GM12872 (cell line): ENCODE data around the gene HS6ST3.

Experiments
- TF ChIP-seq, protein P1 (sequence below): IDR thresholded peaks from 3 replicates; pipeline ENCODE4 v1.5.1; 2011; ENCODE audit warnings: low read depth, mild to moderate bottlenecking, low read length, moderate library complexity; ENCODE audit not compliant: insufficient read depth

The HS6ST3 gene

DNA sequence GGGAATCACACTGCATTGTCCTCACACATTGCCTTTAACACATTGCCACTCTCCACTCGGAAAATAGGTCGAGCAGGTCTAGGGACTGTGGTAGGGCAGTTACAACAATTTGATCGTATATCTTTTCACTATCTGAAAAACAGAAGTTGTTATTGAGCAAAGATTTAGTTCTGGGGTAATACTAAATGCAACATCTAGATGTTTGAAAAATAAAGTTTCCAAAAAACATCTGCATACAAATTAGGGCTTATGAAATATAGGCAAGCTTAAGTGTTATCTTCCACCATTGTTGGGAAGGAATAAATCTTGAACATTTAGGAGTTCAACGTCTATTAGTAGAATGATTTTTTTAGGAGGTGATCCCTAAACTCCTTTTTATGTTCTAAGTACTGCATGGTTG lies 768 bp upstream of the HS6ST3 start:
- TF ChIP-seq, protein P1, sequence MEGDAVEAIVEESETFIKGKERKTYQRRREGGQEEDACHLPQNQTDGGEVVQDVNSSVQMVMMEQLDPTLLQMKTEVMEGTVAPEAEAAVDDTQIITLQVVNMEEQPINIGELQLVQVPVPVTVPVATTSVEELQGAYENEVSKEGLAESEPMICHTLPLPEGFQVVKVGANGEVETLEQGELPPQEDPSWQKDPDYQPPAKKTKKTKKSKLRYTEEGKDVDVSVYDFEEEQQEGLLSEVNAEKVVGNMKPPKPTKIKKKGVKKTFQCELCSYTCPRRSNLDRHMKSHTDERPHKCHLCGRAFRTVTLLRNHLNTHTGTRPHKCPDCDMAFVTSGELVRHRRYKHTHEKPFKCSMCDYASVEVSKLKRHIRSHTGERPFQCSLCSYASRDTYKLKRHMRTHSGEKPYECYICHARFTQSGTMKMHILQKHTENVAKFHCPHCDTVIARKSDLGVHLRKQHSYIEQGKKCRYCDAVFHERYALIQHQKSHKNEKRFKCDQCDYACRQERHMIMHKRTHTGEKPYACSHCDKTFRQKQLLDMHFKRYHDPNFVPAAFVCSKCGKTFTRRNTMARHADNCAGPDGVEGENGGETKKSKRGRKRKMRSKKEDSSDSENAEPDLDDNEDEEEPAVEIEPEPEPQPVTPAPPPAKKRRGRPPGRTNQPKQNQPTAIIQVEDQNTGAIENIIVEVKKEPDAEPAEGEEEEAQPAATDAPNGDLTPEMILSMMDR: no peak

DNA sequence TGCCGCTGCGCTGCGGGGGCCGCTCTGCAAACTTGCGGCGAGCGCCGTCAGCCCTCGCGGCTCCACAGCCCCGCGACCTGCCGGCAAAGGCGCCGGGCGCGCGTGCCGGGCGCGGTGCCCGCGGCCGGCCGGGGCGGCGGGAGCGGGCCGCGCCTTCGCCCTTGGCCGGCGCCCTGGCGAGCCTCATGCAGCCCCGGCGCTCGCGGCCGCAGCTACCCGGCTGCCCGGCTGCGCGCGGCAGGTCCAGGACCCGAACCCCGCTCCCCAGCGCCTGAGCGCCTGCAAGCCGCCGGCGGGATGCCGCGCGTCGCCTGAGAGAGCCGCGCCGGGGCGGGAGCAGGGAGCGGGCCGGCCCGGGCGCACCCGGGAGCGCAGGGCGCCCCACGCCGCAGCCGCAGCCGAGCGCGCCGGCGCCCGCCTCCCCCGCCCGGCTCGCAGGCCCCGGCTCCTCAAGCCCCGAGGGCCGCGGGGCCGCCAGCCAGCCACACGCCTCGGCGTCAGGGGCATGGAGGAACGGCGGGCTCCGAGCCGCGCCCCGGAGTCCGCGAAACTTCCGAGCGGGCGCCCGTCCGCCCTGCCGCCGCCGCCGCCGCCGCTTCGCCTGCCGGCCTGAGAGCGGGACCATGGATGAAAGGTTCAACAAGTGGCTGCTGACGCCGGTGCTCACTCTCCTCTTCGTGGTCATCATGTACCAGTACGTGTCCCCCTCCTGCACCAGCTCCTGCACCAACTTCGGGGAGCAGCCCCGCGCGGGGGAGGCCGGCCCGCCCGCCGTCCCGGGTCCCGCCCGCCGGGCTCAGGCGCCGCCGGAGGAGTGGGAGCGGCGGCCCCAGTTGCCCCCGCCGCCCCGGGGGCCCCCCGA lies 564 bp downstream of the HS6ST3 start:
- TF ChIP-seq, protein P1: no peak

DNA sequence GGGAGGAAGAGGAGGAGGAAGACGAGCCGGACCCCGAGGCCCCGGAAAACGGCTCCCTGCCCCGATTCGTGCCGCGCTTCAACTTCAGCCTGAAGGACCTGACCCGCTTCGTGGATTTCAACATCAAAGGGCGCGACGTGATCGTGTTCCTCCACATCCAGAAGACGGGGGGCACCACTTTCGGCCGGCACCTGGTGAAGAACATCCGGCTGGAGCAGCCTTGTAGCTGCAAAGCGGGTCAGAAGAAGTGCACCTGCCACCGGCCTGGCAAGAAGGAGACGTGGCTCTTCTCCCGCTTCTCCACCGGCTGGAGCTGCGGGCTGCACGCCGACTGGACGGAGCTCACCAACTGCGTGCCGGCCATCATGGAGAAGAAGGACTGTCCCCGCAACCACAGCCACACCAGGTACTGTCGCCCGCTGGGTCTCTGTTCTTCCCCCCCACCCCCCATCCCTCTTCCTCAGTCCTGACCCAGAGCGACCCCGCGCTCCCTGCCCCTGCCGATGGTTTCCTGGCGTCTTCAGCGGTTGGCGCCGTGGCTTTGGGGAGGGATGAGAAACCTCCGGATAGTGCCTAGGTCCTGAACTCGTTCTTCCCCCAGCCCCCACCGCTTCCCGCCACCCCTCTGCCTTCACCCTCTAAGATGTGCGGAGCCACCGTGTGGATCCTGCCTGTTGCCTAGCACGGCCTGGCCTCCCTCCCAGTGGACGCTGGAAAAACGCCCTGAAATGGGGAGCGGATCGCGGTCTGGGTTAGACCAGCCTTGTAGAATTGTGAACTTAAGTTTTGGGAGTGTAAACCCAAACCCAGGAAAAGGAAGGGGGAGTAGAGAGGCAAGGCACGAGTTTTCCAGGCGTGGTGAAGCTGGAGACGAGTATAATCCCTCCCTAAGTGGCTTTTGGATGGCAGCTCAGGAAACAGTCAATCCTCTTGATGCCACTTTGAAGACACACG lies 1.5 kb downstream of the HS6ST3 start:
- TF ChIP-seq, protein P1: no peak

DNA sequence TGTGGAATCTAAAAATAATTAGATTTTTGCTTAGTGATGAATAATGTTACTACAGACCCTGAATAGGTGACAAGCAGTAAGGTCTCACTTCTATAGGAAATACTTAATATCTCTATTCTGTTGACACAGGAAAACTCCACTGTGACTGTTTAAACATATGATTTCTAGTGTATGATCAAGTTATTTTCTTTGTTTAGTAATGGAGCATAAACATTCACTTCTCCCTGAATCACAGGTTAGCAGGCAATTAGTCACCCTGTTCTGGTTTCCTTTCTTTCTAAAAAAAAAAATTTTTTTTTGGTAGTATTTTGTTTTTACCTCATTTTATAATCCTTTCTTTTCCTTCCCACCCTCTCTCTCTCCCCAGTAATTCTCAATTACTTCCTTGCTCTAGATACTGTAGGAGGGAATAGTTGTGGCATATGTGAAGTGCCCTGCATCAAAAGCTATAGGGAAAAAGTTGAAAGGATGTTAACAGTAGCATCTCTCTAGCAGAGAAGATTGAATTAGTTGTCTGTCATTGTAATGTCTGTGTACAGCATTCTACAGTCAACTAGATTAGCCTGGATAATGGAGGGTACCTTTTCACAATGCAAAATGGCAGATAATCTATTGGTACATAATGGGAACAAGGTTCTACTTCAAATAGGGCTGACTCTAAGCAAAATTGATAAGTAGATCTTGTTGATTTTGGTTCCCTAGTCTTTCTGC lies 3.5 kb downstream of the HS6ST3 start:
- TF ChIP-seq, protein P1: no peak

DNA sequence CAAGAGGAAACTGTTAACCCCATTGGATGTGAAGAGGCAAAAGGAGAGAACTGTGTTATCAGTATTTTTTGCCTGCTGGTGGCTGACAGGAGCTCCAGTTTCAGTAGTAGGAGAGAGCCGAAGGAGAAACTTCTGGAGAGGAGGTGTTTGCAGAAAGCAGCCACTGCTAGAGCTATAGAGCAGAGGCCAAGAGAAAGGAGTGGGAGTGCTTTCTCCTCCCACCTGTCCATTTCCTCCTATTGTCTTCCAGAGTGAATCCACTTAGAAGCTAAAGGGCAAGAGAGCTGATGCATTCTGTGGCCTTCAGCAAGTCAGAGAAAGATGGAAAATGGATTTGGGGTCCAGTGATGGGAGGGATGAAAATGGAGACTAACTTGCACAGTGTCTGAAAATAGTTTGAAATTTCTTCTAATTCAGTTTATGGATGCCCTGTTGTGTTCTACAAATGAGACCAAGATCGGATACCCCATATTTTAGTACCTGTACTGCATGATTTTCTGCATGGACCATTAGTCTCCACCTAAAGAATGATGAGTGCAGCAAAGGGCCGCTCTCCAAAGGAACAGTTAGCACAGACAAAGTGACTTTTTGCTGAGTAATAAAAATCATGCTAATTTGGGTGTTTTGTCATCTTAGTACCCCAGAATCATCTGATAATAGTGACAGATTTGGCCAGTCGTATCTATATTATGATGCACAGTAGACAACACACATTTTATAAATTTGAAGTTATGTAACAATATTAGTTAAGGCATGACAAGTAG lies 10.7 kb downstream of the HS6ST3 start:
- TF ChIP-seq, protein P1: no peak

DNA sequence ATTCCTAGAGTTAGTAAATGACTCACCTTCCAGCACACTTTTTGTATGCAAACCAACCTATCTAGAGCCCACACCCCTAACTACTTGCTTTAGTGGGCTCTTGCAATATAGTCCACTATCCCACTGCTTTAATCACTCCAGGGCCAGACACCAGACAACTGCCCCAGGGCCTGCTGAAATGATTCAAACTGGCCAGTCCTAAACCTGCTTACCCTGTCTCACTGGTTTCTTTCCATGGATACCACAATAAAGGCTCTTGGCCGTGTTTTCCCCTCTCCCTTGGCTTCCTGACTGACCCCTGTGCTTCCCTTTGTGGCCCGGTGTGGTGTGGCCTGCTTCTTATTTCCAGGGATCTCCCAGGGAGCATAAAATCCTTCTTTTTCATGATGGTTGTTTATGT lies 14.6 kb downstream of the HS6ST3 start:
- TF ChIP-seq, protein P1: no peak
